Duodenal mucosa (tissue), 2 donors: ENCODE results near the gene APOC1.

Experiments used
- H3K27ac ChIP-seq: one replicate; pipeline ENCODE4 v1.7.0; 2013; ENCODE audit warnings: low read depth, low read length
- H3K27me3 ChIP-seq, 2 donors: one replicate each; pipeline ENCODE4 v1.7.0; 2013; ENCODE audit warnings: low read length in 2 of 2, control low read depth in 1 of 2; ENCODE audit not compliant: insufficient read depth in 2 of 2, control insufficient read depth in 1 of 2
- H3K36me3 ChIP-seq, 2 donors: one replicate each; pipeline ENCODE4 v1.7.0; 2013; ENCODE audit warnings: low read length in 2 of 2, control low read depth in 1 of 2; ENCODE audit not compliant: insufficient read depth in 2 of 2, control insufficient read depth in 1 of 2
- H3K4me1 ChIP-seq, 2 donors: one replicate each; pipeline ENCODE4 v1.7.0; 2013; ENCODE audit warnings: low read length in 2 of 2, control low read depth in 1 of 2; ENCODE audit not compliant: insufficient read depth in 2 of 2, control insufficient read depth in 1 of 2
- H3K4me3 ChIP-seq, 2 donors: one replicate each; pipeline ENCODE4 v1.7.0; 2013; ENCODE audit warnings: low read length in 2 of 2, low read depth in 1 of 2
- H3K9ac ChIP-seq, 2 donors: one replicate each; pipeline ENCODE4 v1.7.0; 2013; ENCODE audit warnings: low read length in 2 of 2, low read depth in 1 of 2
- H3K9me3 ChIP-seq, 2 donors: one replicate each; pipeline ENCODE4 v1.7.0; 2013; ENCODE audit warnings: low read length in 2 of 2, control low read depth in 1 of 2; ENCODE audit not compliant: control insufficient read depth in 1 of 2

Gene APOC1

DNA sequence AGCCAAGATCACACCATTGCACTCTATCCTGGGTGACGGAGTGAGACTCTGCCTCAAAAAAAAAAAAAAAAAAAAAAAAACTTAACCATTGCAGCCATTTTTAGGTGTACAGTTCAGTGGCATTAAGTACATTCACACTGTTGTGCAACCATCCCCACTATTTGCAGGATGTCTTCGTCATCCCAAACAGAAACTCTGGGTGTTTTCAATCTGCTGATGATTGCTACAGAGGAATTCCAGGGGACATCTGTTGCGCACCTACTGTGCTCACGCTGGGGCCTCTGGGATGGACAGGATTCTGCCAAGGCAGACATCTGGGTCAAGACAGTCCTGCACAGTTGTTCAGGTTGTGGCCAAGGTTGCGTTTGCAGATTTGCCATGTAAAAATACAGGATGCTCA is 25.3 kb downstream of the APOC1 start:
- Histone ChIP-seq H3K27ac (no peak overlapping the region), H3K9me3 (no peaks in the 10 kb centered on the region), H3K27me3 (no peaks in the 10 kb centered on the region), H3K9ac (no peak overlapping the region), H3K4me3 (no peak overlapping the region), H3K4me1 (peaks cover 6% of the 10 kb centered on the region in 2 donors), H3K36me3 (no peaks in the 10 kb centered on the region)

- Histone ChIP-seq H3K36me3 (no peaks in the 10 kb centered on the region), H3K9me3 (no peaks in the 10 kb centered on the region), H3K4me3 (no peak within 1 kb of the TSS), H3K27ac (no peak within 1 kb of the TSS), H3K4me1 (no peaks in the 10 kb centered on the region), H3K27me3 (no peaks in the 10 kb centered on the region), H3K9ac (no peak within 1 kb of the TSS)
These were observed 27.7 kb downstream of the APOC1 start, which contains the start of gene APOC4 for GRCh38 chr19:44942067-44942571. APOC4 (plus strand) TSS chr19:44942237; CDS start chr19:44942278, 41 bp downstream.

DNA sequence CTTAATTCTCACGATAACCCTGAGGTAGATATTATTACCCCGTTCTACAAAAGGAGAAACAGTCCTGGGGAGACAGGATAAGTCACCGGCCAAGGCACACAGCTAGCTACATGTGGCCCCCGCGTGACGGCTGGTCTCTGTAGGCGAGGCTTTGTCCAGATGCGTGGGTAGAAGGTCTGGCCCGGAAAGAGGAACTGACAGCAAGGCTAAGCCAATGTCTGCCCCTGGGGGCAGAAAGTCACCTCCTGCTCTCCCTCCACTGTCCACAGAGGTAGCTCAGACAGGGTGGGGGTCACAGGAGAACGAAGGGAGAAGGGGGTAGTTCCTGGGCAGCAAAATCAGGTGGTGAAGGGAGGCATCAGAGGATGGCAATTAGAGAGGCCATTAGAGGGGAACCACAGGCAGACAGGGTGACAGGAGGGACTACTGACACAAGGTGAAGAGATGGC is 29.4 kb downstream of the APOC1 start:
- Histone ChIP-seq H3K27ac (no peak overlapping the region), H3K9ac (no peak overlapping the region)

DNA sequence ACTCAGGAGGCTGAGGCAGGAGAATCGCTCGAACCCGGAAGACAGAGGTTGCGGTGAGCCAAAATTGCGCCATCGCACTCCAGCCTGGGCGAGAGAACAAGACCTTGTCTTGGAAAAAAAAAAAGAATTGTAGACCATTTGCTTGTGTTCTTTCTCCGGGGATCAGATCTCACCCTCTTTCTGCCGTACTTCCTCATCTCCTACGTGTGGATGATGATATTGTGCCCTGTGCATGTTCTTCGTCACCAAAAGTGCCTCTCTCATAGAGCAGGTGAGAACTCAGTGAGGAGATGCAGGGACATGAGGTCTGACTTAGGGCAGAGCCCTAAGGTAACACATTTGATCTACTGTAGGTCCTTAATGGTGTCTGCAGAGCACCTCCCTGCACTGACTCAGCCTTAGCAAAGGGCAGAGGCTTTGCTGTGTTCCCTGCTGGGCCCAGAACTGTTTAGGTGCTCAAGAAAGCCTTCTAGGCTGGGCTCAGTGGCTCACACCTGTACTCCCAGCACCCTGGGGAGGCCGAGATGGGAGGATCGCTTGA is 32.7 kb downstream of the APOC1 start:
- Histone ChIP-seq H3K36me3 (peaks cover 0 to 16% of the 10 kb centered on the region in 2 donors), H3K27ac (no peak overlapping the region), H3K9ac (no peak overlapping the region), H3K4me1 (peaks cover 0 to 3% of the 10 kb centered on the region in 2 donors), H3K4me3 (no peak overlapping the region), H3K9me3 (no peaks in the 10 kb centered on the region), H3K27me3 (no peaks in the 10 kb centered on the region)

More for the DNA sequence above, 29.4 kb downstream of the APOC1 start:
- Histone ChIP-seq H3K9me3 (no peaks in the 10 kb centered on the region), H3K36me3 (peaks cover 0 to 2% of the 10 kb centered on the region in 2 donors), H3K27me3 (no peaks in the 10 kb centered on the region), H3K4me3 (no peak overlapping the region), H3K4me1 (no peaks in the 10 kb centered on the region)

GRCh38 chr19:44948237-44948636 is 33.8 kb downstream of the APOC1 start:
- Histone ChIP-seq H3K9me3 (no peaks in the 10 kb centered on the region), H3K9ac (no peak overlapping the region), H3K4me3 (no peak overlapping the region), H3K36me3 (peaks cover 0 to 16% of the 10 kb centered on the region in 2 donors), H3K27ac (no peak overlapping the region), H3K27me3 (no peaks in the 10 kb centered on the region), H3K4me1 (peaks cover 0 to 3% of the 10 kb centered on the region in 2 donors)

GRCh38 chr19:44948763-44949374 is 34.5 kb downstream of the APOC1 start:
- H3K27me3 ChIP-seq: no peaks in the 10 kb centered on the region
- H3K4me1 ChIP-seq: peaks cover 0 to 3% of the 10 kb centered on the region in 2 donors
- peaks cover 0 to 16% of the 10 kb centered on the region in 2 donors for H3K36me3 ChIP-seq
- H3K9ac ChIP-seq: no peak overlapping the region
- H3K4me3 ChIP-seq: no peak overlapping the region
- no peaks in the 10 kb centered on the region for H3K9me3 ChIP-seq
- H3K27ac ChIP-seq: no peak overlapping the region

DNA sequence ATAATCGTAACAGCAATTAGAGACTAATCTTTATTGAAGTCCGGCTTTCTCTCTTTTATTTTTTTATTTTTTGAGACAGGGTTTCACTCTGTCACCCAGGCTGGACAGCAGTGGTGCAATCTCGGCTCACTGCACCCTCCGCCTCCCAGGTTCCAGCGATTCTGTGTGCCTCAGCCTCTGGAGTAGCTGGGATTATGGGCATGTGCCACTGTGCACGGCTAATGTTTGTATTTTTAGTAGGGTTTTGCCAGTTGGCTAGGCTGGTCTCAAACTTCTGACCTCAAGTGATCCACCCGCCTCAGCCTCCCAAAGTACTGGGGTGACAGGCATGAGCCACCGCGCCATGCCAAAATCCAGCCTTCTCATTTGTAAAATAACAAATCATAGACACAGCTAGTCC is 35.1 kb downstream of the APOC1 start:
- no peak overlapping the region for H3K9ac ChIP-seq
- H3K27me3 ChIP-seq: no peaks in the 10 kb centered on the region

DNA sequence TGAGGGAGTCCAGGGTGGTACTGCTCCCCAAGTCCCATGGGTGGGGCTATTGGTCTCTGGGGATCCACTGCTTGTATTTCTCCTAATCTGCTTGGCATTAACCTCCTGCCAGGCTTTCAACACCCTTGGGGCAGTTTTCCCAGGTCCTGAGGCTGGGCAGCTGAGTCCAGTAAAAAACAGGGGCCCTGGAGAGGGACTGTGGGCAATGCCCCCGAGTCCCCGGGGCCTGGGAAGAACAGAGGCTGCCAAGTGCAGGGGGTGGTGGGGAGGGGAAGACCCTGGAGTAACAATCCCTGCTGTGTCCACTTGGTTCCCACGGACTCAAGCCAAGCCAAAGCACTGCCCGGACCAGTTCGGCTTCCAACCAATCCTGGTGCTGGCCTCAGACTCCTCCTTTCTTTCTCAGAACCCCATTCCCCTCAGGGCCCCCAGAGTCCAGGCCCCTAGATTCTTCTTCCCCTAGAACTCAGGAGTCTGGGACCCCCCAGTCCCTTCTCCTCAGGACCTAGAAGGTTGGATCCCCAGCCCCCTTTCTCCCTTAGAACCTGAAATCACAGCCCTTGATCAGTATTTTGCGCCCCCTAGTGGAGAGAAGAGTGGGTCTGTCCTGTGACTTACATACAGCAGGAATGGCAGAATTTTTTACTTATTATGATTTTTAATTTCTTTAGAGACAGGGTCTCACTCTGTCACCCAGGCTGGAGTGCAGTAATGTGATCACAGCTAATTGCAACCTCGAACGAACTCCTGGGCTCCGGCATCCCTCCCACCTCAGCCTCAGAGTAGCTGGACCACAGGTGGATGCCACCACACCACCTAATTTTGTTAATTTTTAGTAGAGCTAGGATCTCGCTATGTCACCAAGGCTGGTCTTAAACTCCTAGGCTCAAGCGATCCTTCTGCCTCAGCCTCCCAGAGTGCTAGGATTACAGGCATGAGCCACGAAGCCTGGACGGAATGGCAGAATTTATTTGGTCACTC is 37.1 kb downstream of the APOC1 start:
- Histone ChIP-seq H3K4me1 (peaks cover 7 to 19% of the 10 kb centered on the region in 2 donors), H3K27ac (no peak overlapping the region), H3K9me3 (no peaks in the 10 kb centered on the region), H3K36me3 (peaks cover 0 to 16% of the 10 kb centered on the region in 2 donors), H3K9ac (no peak overlapping the region), H3K27me3 (no peaks in the 10 kb centered on the region), H3K4me3 (no peak overlapping the region)

More for the DNA sequence above, 35.1 kb downstream of the APOC1 start:
- Histone ChIP-seq H3K27ac (no peak overlapping the region), H3K9me3 (no peaks in the 10 kb centered on the region), H3K4me3 (no peak overlapping the region), H3K4me1 (peaks cover 0 to 9% of the 10 kb centered on the region in 2 donors), H3K36me3 (peaks cover 0 to 16% of the 10 kb centered on the region in 2 donors)

GRCh38 chr19:44954278-44954648 is 39.9 kb downstream of the APOC1 start:
- peak overlapping the region; percentile 81 to 86 for H3K4me3 ChIP-seq
- no peaks in the 10 kb centered on the region for H3K27me3 ChIP-seq
- H3K36me3 ChIP-seq: peaks cover 0 to 21% of the 10 kb centered on the region in 2 donors
- H3K27ac ChIP-seq: peak overlapping the region; percentile 92
- peak overlapping the region; percentile 73 to 86 for H3K9ac ChIP-seq
- no peaks in the 10 kb centered on the region for H3K9me3 ChIP-seq
- peaks cover 21 to 31% of the 10 kb centered on the region in 2 donors for H3K4me1 ChIP-seq
